IPS DF 4.7 (cell line): ENCODE data around the gene RGS6.
A peak's percentile ranks its signal among the peaks of the same experiment; 100 is the strongest.

Source experiments
- DNase-seq: peaks from one replicate; pipeline ENCODE4 v3.0.0-alpha.2; 2013; ENCODE audit warnings: low spot score; ENCODE audit errors: extremely low read depth

RGS6 gene

GRCh38 chr14:72521968-72522741, 589.9 kb downstream of the RGS6 start:
- no peak for DNase-seq

GRCh38 chr14:72522847-72523246, 590.6 kb downstream of the RGS6 start:
- DNase-seq = no peak

- DNase-seq = no peak
Observed at GRCh38 chr14:72523424-72524294, 591.4 kb downstream of the RGS6 start.

GRCh38 chr14:72524295-72524629, 592.0 kb downstream of the RGS6 start:
- DNase-seq = no peak

GRCh38 chr14:72525087-72525915, 593.1 kb downstream of the RGS6 start:
- no peak for DNase-seq

- no peak for DNase-seq
Observed at GRCh38 chr14:72527591-72527990, 595.4 kb downstream of the RGS6 start.

- no peak for DNase-seq
Observed at GRCh38 chr14:72528059-72528862, 596.0 kb downstream of the RGS6 start.

GRCh38 chr14:72528863-72529175, 596.6 kb downstream of the RGS6 start:
- no peak for DNase-seq

- DNase-seq = no peak
Observed at GRCh38 chr14:72532686-72533454, 600.6 kb downstream of the RGS6 start.

- no peak for DNase-seq
Observed at GRCh38 chr14:72535485-72535884, 603.3 kb downstream of the RGS6 start.

- no peak for DNase-seq
Observed at GRCh38 chr14:72538387-72538786, 606.2 kb downstream of the RGS6 start.

GRCh38 chr14:72539661-72540315, 607.6 kb downstream of the RGS6 start:
- DNase-seq = no peak

GRCh38 chr14:72540836-72541235, 608.6 kb downstream of the RGS6 start:
- DNase-seq = no peak

GRCh38 chr14:72541546-72541945, 609.3 kb downstream of the RGS6 start:
- DNase-seq = no peak

GRCh38 chr14:72543341-72543740, 611.1 kb downstream of the RGS6 start:
- no peak for DNase-seq

- peak; percentile 11 for DNase-seq
Observed at GRCh38 chr14:72544615-72545387, 612.6 kb downstream of the RGS6 start.

- no peak for DNase-seq
Observed at GRCh38 chr14:72545411-72546311, 613.4 kb downstream of the RGS6 start.
